Measurements from ENCODE around the gene GGA3.

The GGA3 gene

DNA sequence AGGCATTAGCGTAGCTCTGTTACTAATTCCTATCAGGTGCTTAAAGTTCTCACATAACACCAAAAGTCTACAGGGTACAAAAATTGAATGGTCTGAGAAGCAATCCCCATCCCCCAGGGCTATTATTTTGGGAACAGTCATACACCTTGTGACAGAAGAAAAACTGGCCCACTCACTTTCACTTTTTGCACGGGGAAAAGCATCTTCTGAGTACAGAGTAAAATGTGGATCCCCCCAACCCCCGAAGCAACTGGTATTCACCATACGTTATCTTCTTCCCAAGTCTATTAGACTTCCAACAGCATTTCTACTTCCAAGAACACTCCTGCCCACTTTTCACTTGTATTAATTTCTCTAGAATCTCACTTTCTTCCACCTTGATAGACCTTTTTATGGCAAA is 11.8 kb downstream of the GGA3 start:
- DNase-seq (ENCODE audit: low read depth in 2 of 3, low spot score in 1 of 3), result no peak

- DNase-seq (ENCODE audit: low read depth in 2 of 3, low spot score in 1 of 3), result no peak
Measured at GRCh38 chr17:75246404-75246803, 15.0 kb downstream of the GGA3 start.

GRCh38 chr17:75245011-75245410 is 16.4 kb downstream of the GGA3 start:
- DNase-seq (ENCODE audit: low read depth in 2 of 3, low spot score in 1 of 3), result no peak

GRCh38 chr17:75244133-75244866 is 17.1 kb downstream of the GGA3 start:
- no peak for DNase-seq (ENCODE audit: low read depth in 2 of 3, low spot score in 1 of 3)

DNA sequence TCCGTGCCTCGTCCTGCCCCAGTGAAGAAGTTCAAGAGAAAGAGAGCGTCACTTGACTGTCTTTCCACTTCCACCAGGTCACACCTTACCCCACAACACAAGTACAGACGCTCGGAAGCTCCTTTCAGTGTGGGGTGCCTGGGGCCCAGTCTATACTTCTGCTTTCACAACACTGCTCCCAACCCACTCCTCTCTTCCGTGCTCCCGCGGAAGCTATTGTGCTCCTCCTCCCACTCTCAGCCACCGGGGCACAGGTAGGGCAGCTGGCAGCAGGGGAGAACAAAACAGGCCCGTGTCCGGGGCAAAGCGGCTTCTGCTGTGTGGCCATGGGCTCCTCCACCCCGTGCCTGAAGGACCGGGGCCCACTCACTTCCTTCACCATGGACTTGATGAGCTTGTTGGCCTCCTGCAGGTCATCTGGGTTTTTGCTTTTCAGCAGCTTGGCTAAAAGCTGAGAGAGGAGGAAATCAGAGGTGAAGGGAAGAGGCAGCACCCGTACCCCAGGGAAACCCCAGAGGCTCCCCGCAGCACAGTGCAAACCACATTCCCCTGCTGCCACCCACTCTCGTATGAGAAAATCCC is 18.9 kb downstream of the GGA3 start:
- DNase-seq (ENCODE audit: low read depth in 2 of 3, low spot score in 1 of 3), result peak in 1 of 3 donors; percentile 17

GRCh38 chr17:75241996-75242460 is 19.4 kb downstream of the GGA3 start:
- no peak for DNase-seq (ENCODE audit: low read depth in 2 of 3, low spot score in 1 of 3)

- DNase-seq (ENCODE audit: low read depth in 2 of 3, low spot score in 1 of 3), result no peak
Measured at GRCh38 chr17:75241502-75241901, 19.9 kb downstream of the GGA3 start.

DNA sequence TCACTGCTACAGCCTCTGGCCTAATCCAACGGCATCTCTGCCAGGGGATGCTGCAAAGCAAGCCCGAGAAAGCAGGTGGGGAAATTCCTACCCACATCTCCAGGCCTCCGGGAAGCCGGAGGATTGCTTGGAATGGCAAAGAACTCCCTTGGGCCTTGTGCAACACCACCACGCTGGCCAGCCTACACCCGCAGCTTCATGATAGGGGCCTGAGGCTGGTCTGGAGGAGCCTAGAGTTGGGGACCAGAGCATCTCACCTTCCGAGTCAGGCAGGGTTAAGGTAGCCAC is 20.3 kb downstream of the GGA3 start:
- no peak for DNase-seq (ENCODE audit: low read depth in 2 of 3, low spot score in 1 of 3)

DNA sequence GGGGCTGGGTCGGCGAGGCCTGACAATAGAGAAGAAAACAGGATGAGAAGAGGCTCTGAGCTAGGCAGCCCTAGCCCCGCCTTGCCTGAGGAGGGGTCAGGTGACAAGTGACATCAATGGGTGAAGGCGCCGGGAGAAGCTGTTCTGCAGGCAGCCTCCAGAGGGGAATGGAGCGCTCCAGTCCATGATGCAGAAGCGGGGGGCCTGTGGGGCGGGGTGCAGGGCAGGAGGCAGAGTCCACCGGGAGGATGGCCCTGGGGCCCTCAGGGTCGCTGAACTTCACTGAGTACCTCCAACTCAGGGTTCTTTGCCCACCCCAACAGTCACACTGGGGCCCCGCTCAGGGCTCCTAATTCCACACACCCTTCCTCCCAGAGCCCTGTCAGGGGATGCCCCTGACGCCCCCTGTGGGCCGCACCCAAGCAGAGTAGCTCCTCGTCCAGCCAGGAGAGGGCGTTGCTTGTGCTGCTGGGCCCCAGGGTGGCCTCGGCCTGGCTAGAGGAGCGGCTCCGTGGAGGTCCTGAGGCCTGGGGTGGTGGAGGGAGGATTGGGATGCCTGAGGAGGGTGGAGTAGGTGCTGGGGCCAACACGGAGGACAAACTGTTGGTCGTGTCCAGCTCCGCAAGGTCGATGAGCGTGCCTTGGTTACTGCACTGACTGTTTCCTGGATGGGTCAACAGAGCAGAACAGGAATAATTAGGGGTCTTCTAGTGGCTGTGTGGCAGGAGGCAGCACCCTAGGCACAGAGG is 20.8 kb downstream of the GGA3 start:
- peak in 1 of 3 donors; percentile 37 for DNase-seq (ENCODE audit: low read depth in 2 of 3, low spot score in 1 of 3)

- no peak for DNase-seq (ENCODE audit: low read depth in 2 of 3, low spot score in 1 of 3)
Measured at GRCh38 chr17:75239778-75240393, 21.5 kb downstream of the GGA3 start.

DNA sequence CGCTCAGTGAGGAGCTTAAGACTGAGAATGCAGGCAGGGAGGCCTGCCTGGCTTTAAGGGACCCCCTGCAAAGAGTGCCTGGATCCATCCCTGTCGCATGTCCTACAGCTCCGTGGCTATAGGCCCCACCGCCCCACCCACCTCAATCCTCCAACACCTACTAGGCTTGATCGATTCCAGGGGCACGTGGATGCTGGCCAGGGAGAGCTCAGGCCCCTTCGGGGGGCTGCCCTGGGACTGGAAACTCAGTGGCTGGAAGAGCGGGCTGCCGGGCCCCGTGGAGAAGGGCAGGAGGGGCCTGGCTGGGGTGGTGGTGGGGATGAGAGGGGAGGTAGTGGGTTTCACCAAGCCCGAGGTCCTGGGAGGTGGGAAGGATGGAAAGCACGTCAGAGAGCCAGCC is 22.2 kb downstream of the GGA3 start:
- no peak for DNase-seq (ENCODE audit: low read depth in 2 of 3, low spot score in 1 of 3)

DNA sequence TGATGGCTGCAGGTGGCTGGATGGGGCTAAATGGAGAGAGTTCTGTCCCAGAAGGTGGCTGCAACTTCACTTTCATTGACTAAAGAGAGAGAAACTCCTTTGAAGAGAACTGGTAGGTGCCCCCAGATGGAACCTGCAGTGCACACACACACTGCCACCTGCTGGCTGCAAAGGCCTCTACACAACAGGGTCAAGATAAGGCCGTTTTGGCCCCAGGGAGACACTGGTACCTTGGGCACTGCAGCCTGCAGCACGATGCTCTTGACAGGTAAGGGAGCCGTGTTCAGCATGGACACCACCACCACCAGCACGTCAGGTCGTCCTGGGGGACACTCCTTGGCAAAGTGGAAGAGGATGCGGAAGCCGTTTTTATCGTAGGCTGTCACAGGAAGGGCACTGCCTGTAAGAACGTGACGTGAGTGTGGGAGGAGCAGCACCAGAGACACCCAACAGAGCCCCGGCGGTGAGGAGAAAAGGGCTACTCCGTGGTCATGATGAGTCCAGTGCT is 22.7 kb downstream of the GGA3 start:
- peak in 2 of 3 donors; percentile 41 to 43 for DNase-seq (ENCODE audit: low read depth in 2 of 3, low spot score in 1 of 3)

GRCh38 chr17:75238020-75238580 is 23.3 kb downstream of the GGA3 start:
- DNase-seq (ENCODE audit: low read depth in 2 of 3, low spot score in 1 of 3), result no peak

DNA sequence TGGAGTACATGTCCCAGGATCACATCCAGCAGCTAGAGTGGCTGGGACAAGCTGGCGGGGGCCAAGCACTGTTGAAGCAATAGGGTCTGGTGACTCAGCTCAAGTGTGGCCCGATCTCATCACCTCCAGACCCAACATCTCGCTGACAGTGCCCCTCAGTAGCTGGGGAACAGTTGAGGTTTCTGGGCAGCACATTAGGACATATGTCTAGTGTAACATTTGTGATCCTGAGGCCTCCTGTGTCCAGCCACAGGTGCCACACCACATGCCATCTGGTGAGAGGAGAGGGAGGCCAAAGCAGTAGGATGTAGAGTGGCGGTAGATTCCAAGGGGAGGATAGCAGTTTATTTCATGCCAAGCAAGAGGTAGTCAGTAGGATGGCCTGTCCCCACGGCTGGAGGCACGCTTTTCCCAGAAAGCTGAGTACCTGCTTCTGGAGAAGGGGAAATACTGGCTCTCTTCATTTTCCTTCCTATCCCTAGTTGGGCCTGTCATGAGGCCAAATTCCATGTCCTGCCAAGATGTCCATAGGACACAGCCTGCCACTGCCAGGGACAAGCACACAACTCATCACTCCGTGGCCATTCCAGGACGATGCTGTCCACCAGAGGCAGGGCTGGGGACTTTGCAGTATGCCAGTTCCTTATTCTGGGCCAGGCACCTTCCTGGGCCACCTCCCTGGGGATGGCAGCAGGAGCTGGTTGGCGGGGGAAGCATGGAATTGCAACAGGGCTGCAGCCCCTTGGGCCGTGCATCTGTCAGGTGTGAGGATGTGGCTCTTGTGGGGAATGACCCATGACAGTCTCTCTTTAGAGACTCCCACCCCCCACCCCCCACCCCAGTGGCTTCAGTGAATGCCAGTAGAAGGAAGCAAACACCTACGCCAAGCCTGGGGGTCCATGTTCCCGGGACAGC is 24.0 kb downstream of the GGA3 start:
- DNase-seq (ENCODE audit: low read depth in 2 of 3, low spot score in 1 of 3), result no peak

GRCh38 chr17:75232786-75233185 is 28.6 kb downstream of the GGA3 start:
- no peak for DNase-seq (ENCODE audit: low read depth in 2 of 3, low spot score in 1 of 3)

- DNase-seq (ENCODE audit: low read depth in 2 of 3, low spot score in 1 of 3), result no peak
Measured at GRCh38 chr17:75231741-75232464, 29.5 kb downstream of the GGA3 start.

- DNase-seq (ENCODE audit: low read depth in 2 of 3, low spot score in 1 of 3), result no peak
Measured at GRCh38 chr17:75231071-75231470, 30.3 kb downstream of the GGA3 start.

GRCh38 chr17:75228847-75229246 is 32.6 kb downstream of the GGA3 start:
- DNase-seq (ENCODE audit: low read depth in 2 of 3, low spot score in 1 of 3), result no peak

GRCh38 chr17:75228305-75228704 is 33.1 kb downstream of the GGA3 start:
- no peak for DNase-seq (ENCODE audit: low read depth in 2 of 3, low spot score in 1 of 3)

DNA sequence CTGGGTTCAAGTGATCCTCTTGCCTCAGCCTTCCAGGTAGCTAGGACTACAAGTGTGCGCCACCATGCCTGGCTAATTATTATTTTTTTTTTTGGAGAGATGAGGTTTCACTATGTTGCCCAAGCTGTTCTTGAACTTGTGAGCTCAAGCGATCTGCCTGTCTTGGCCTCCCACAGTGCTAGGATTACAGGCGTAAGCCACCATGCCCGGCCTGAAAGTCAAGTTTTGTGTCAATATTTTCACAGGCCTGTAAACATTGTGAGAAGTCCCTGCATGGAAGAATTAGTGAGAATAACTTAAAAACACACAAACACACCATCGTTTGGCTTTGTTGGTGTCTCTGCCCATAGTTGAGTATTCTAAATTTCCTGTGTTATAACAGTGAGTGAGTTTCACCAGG is 33.7 kb downstream of the GGA3 start:
- no peak for DNase-seq (ENCODE audit: low read depth in 2 of 3, low spot score in 1 of 3)
